SU-DHL-6 (cell line): ENCODE results near the gene CIRBP.

Experiments
- H2AFZ ChIP-seq: fragments of 200-600 bp; sonication (generic); 2 replicates; pipeline ENCODE4 v1.6.1; 2014; ENCODE audit warnings: low read depth, mild to moderate bottlenecking, moderate library complexity, mixed read lengths, antibody characterized with exemption, low read length; ENCODE audit not compliant: severe bottlenecking
- H3F3A ChIP-seq: fragments of 200-600 bp; shearing (Covaris generic); 2 replicates; pipeline ENCODE4 v1.6.0; 2016; ENCODE audit warnings: antibody characterized with exemption, mild to moderate bottlenecking; ENCODE audit not compliant: insufficient read depth
- H3K27ac ChIP-seq: fragments of 200-600 bp; sonication (generic); 2 replicates; pipeline ENCODE4 v1.5.1; 2016; ENCODE audit warnings: low read depth, mild to moderate bottlenecking, low read length, moderate library complexity, mixed read lengths
- H3K27me3 ChIP-seq: fragments of 200-600 bp; sonication (generic), shearing (Covaris generic); 2 replicates; pipeline ENCODE4 v1.6.0; 2014; ENCODE audit warnings: mild to moderate bottlenecking, low read length
- H3K36me3 ChIP-seq: fragments of 200-600 bp; sonication (generic); 2 replicates; pipeline ENCODE4 v1.6.1; 2014; ENCODE audit warnings: mild to moderate bottlenecking, low read length, mixed read lengths
- H3K4me2 ChIP-seq: fragments of 300-600, 200-600 bp; shearing (Covaris generic), sonication (generic); 2 replicates; pipeline ENCODE4 v1.6.0; 2014; ENCODE audit warnings: low read length, low read depth, mild to moderate bottlenecking; ENCODE audit not compliant: poor library complexity, severe bottlenecking
- H3K4me3 ChIP-seq: fragments of 200-600 bp; sonication (generic); 2 replicates; pipeline ENCODE4 v1.5.1; 2014; ENCODE audit warnings: antibody characterized with exemption, low read length, mild to moderate bottlenecking, mixed read lengths; ENCODE audit not compliant: insufficient read depth, poor library complexity, severe bottlenecking
- H3K79me2 ChIP-seq: fragments of 200-600 bp; sonication (generic); 2 replicates; pipeline ENCODE4 v1.6.1; 2014; ENCODE audit warnings: mild to moderate bottlenecking, low read length, moderate library complexity; ENCODE audit not compliant: insufficient read depth
- H3K9ac ChIP-seq: fragments of 200-600 bp; sonication (generic); 2 replicates; pipeline ENCODE4 v1.7.0; 2014; ENCODE audit warnings: mild to moderate bottlenecking, low read length
- H3K9me2 ChIP-seq: fragments of 200-600 bp; sonication (generic); replicated peaks from 2 replicates; pipeline ENCODE4 v1.6.1; 2014; ENCODE audit warnings: low read length; ENCODE audit not compliant: insufficient read depth
- H3K9me3 ChIP-seq: fragments of 200-600 bp; sonication (generic); 2 replicates; pipeline ENCODE4 v1.6.1; 2014; ENCODE audit warnings: low read length, mixed read lengths; ENCODE audit not compliant: insufficient read depth
- H4K20me1 ChIP-seq: fragments of 200-600 bp; sonication (generic); 2 replicates; pipeline ENCODE4 v1.6.1; 2014; ENCODE audit warnings: low read depth, mild to moderate bottlenecking, antibody characterized with exemption, low read length, moderate library complexity, mixed read lengths
- CTCF ChIP-seq: fragments of 200-600 bp; sonication (generic); IDR thresholded peaks from one replicate; pipeline ENCODE4 v1.5.1; 2017; ENCODE audit warnings: antibody characterized with exemption, mild to moderate bottlenecking, low read length, moderate library complexity; ENCODE audit not compliant: insufficient read depth, poor library complexity, severe bottlenecking
- EZH2phosphoT487 ChIP-seq: fragments of 200-600 bp; sonication (generic), shearing (Covaris generic); conservative IDR thresholded peaks from 2 replicates; pipeline ENCODE4 v1.6.1; 2018; ENCODE audit warnings: mild to moderate bottlenecking, antibody characterized with exemption, low read length, moderate library complexity, mixed read lengths

Gene CIRBP

GRCh38 chr19:1223018-1223855 is 45.9 kb upstream of the CIRBP start:
- Histone ChIP-seq H3K36me3 (no peaks in the 10 kb centered on the region), H3F3A (no peaks in the 10 kb centered on the region), H3K9me3 (no peaks in the 10 kb centered on the region), H3K4me3 (no peak overlapping the region), H2AFZ (no peak overlapping the region), H3K79me2 (no peaks in the 10 kb centered on the region), H3K9me2 (no peaks in the 10 kb centered on the region), H4K20me1 (no peaks in the 10 kb centered on the region), H3K27ac (no peak overlapping the region), H3K27me3 (no peaks in the 10 kb centered on the region), H3K9ac (no peak overlapping the region), H3K4me2 (no peak overlapping the region)
- TF ChIP-seq CTCF (peak; percentile 49), EZH2phosphoT487 (no peak)

GRCh38 chr19:1224047-1224825 is 44.9 kb upstream of the CIRBP start:
- no peak overlapping the region for H3K9ac ChIP-seq
- no peak overlapping the region for H2AFZ ChIP-seq
- no peaks in the 10 kb centered on the region for H3K79me2 ChIP-seq
- no peaks in the 10 kb centered on the region for H3K9me3 ChIP-seq
- no peaks in the 10 kb centered on the region for H3K36me3 ChIP-seq
- no peaks in the 10 kb centered on the region for H3F3A ChIP-seq
- H3K27ac ChIP-seq: no peak overlapping the region
- no peak overlapping the region for H3K4me2 ChIP-seq
- no peaks in the 10 kb centered on the region for H3K9me2 ChIP-seq
- TF ChIP-seq EZH2phosphoT487 (no peak), CTCF (no peak)
- H3K4me3 ChIP-seq: no peak overlapping the region
- no peaks in the 10 kb centered on the region for H4K20me1 ChIP-seq
- H3K27me3 ChIP-seq: no peaks in the 10 kb centered on the region

GRCh38 chr19:1224847-1225246 is 44.3 kb upstream of the CIRBP start:
- no peaks in the 10 kb centered on the region for H3F3A ChIP-seq
- H3K9ac ChIP-seq: no peak overlapping the region
- H2AFZ ChIP-seq: no peak overlapping the region
- no peak overlapping the region for H3K27ac ChIP-seq
- no peak overlapping the region for H3K4me2 ChIP-seq
- no peaks in the 10 kb centered on the region for H3K27me3 ChIP-seq
- H3K4me3 ChIP-seq: no peak overlapping the region
- no peaks in the 10 kb centered on the region for H3K79me2 ChIP-seq
- TF ChIP-seq EZH2phosphoT487 (no peak), CTCF (no peak)
- H3K9me3 ChIP-seq: no peaks in the 10 kb centered on the region
- no peaks in the 10 kb centered on the region for H3K9me2 ChIP-seq
- H3K36me3 ChIP-seq: no peaks in the 10 kb centered on the region
- no peaks in the 10 kb centered on the region for H4K20me1 ChIP-seq
